T-helper 1 cell treated with Interleukin-12 subunit alpha and Interleukin-12 subunit beta and Interleukin-4 antibody, amounts not matched to agents 30 μg/mL and 1 μg/mL, for 36 hours (primary cell): ENCODE data around the gene FMN1.

ENCODE experiments used
- H3K27ac Mint-ChIP-seq: one replicate; pipeline ENCODE4 v1.8.0; 2021; ENCODE audit warnings: mild to moderate bottlenecking, mixed read lengths
- H3K27me3 Mint-ChIP-seq: one replicate; pipeline ENCODE4 v1.8.0; 2021; ENCODE audit warnings: low read depth, mixed read lengths
- H3K36me3 Mint-ChIP-seq: one replicate; pipeline ENCODE4 v1.8.0; 2021; ENCODE audit warnings: low read depth, mixed read lengths
- H3K4me1 Mint-ChIP-seq: one replicate; pipeline ENCODE4 v1.8.0; 2021; ENCODE audit warnings: low read depth, mixed read lengths
- H3K4me3 Mint-ChIP-seq: one replicate; pipeline ENCODE4 v1.8.0; 2021; ENCODE audit warnings: mild to moderate bottlenecking, moderate library complexity, mixed read lengths
- H3K9me3 Mint-ChIP-seq: one replicate; pipeline ENCODE4 v1.8.0; 2021; ENCODE audit warnings: mixed read lengths

The FMN1 gene

DNA sequence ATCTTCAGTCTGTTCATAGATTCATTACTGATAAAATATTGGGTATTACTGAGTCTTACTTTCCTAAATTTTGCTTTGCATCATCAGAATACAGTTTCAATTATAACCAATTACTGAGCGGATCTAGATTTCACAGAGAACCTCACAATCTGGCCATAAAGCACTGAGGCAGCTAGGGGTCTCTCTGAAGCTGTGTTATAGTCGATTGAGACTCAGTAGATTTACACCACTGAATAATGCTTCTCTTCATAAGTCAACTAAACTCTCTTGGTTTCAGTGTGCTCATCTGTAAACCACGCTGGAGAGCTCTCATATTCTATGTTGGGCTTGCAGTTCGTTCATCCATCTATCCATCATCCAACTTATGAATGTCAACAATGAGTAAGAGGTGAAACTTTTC lies 296.1 kb downstream of the FMN1 start:
- Mint-ChIP-seq H3K27ac (no peak overlapping the region), H3K27me3 (peaks cover 8% of the 10 kb centered on the region)

DNA sequence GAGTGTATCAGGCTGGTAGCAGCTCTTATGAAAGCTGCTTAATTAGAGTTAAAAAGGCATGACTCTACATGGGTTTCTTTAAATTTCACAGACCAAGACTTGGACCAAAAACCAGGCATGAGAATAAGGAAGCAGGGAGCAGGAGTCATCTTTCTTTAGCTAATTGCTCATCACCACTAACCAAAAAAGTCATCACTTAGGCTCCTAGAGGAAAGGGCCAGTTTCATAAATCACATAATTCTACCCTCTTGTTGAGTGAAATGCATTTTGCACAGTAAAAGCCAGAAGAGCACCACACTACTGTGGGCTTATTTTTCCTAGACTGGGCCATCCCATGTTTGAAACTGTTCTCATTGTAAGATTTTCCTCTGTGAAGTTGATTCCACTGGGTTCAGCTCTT lies 301.1 kb downstream of the FMN1 start:
- H3K27me3 Mint-ChIP-seq = peaks cover 5% of the 10 kb centered on the region
- no peak overlapping the region for H3K4me3 Mint-ChIP-seq
- H3K4me1 Mint-ChIP-seq = no peaks in the 10 kb centered on the region
- no peak overlapping the region for H3K27ac Mint-ChIP-seq
- no peaks in the 10 kb centered on the region for H3K36me3 Mint-ChIP-seq
- no peaks in the 10 kb centered on the region for H3K9me3 Mint-ChIP-seq

More for the DNA sequence above, 296.1 kb downstream of the FMN1 start:
- Mint-ChIP-seq H3K9me3 (no peaks in the 10 kb centered on the region), H3K4me3 (no peak overlapping the region), H3K36me3 (no peaks in the 10 kb centered on the region), H3K4me1 (no peaks in the 10 kb centered on the region)

DNA sequence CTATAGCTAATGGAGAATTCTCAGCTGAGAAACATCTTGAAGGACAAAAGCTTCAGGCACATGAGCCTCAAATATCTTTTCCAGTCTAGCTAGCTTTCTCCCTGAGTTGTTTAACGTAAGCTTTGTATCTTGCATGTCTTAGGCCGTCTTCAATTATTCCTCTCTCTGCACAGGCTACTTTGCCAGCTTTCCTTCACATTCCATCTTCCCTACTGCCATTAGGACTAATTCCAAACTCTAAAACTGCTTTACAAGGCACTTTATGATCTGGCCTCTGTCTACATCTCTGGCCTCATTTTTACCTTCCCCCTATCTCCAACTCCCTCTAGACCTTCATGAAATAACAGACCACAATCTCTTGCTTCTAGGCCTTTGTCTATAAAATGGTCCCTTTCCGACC lies 305.3 kb downstream of the FMN1 start:
- no peak overlapping the region for H3K27ac Mint-ChIP-seq
- peaks cover 5% of the 10 kb centered on the region for H3K27me3 Mint-ChIP-seq
- no peaks in the 10 kb centered on the region for H3K9me3 Mint-ChIP-seq
- no peak overlapping the region for H3K4me3 Mint-ChIP-seq
- H3K4me1 Mint-ChIP-seq = no peaks in the 10 kb centered on the region
- no peaks in the 10 kb centered on the region for H3K36me3 Mint-ChIP-seq

DNA sequence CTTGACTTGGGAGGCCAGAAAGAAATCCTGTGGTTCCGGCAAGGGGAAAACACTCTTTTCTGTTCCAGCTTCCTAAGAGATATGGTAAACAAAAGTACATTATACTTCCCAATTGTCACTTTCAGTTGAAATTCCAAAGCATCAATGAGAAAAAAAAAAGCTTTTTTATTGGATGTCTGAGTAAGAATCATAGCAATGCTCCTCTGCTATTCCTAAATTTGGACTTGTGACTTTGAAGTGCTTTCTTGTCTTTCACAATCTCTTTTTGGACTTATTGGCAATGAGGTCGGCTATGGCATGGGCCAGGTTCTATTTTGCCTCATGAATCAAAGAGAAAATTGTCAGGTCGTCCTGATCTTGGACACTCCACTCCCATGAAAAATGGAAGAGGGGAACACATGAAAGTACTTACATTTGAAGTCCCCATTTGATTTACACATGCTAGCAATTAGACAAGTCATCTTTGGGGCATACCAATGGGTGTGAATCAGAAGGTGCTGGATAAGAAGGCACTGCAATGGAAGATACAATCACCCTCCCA lies 306.2 kb downstream of the FMN1 start:
- Mint-ChIP-seq H3K9me3 (no peaks in the 10 kb centered on the region), H3K27ac (no peak overlapping the region), H3K4me1 (no peaks in the 10 kb centered on the region), H3K36me3 (no peaks in the 10 kb centered on the region), H3K4me3 (no peak overlapping the region), H3K27me3 (no peaks in the 10 kb centered on the region)

DNA sequence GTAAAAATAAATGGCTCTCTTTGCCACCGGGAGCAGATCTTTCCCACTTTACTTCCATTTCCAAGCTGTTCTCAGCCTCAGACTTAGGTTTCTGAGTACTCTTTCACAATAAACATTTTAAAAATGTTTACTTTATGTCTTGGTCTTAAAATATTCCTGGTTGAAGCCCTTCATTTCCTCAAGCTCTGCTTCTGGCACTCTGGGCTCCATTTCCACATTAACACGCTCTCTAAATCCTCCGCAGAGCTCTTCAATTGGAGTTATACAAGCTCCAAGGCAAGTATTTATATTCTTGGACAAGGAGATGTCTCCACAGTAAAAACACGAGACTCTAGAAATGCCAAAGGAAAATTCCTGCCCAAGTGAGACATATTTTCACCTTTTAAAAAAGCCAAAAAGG lies 307.4 kb downstream of the FMN1 start:
- Mint-ChIP-seq H3K9me3 (no peaks in the 10 kb centered on the region), H3K27ac (no peak overlapping the region), H3K27me3 (no peaks in the 10 kb centered on the region), H3K36me3 (no peaks in the 10 kb centered on the region), H3K4me3 (no peak overlapping the region), H3K4me1 (no peaks in the 10 kb centered on the region)

DNA sequence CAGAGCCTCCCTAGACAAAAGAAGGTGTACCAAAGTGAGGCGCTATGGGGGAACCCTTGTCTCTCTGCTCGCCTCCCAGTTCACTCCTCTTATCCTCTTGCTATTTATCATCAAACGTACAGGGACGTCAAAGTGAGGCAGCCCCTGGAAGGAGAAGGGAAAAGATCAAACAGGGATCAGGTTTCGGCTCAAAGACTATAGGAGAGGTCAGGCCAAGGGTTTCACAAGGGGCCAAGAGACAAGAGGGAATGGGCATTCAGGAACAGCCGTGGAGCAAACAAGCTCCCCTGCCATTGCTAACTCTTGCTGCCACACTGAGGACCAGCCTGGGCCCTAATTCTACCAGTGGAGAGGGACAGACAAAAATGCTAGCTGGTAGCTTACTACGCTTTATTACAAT lies 308.1 kb downstream of the FMN1 start:
- no peak overlapping the region for H3K27ac Mint-ChIP-seq
- H3K36me3 Mint-ChIP-seq = no peaks in the 10 kb centered on the region
- H3K27me3 Mint-ChIP-seq = no peaks in the 10 kb centered on the region
- no peaks in the 10 kb centered on the region for H3K9me3 Mint-ChIP-seq
- no peak overlapping the region for H3K4me3 Mint-ChIP-seq
- no peaks in the 10 kb centered on the region for H3K4me1 Mint-ChIP-seq

DNA sequence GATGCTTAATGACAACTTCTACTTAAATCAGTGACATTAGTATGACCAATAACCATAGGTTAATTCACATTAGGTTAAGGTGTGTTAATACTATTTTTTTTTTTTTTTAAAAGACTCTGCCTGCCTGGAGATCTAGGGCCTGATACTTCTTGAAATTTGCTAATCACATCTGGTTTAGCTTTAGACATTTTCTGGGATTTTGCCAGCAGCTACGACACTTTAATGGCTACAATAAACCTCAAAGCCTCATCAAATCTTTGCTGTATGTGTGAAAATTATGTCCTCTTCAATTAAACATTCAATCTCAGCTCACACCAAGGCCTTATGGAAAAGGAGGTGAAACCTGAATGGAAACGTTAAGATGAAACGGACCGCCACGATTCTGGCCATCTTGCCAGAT lies 308.8 kb downstream of the FMN1 start:
- Mint-ChIP-seq H3K36me3 (no peaks in the 10 kb centered on the region), H3K4me3 (no peak overlapping the region), H3K27ac (no peak overlapping the region), H3K4me1 (no peaks in the 10 kb centered on the region), H3K27me3 (no peaks in the 10 kb centered on the region), H3K9me3 (no peaks in the 10 kb centered on the region)

DNA sequence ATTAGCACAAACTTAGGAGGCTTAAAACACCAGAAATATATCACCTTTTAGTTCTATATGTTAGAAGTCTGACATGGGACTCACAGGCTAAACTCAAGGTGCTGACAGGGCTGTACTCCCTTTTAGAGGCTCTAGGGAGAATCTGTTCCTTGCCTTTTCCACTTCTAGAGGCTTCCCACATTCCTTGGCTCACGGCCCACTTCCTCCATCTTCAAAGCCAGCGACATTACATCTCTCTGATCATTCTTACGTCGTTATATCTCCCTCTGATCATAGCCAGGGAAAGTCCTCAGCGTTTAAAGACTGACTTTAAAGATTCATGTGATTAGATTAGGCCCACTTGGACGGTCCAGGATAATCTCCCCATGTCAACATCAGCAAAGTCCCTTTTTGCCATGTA lies 310.4 kb downstream of the FMN1 start:
- no peaks in the 10 kb centered on the region for H3K4me1 Mint-ChIP-seq
- no peak overlapping the region for H3K4me3 Mint-ChIP-seq
- peaks cover 2% of the 10 kb centered on the region for H3K27me3 Mint-ChIP-seq
- H3K27ac Mint-ChIP-seq = no peak overlapping the region
- H3K36me3 Mint-ChIP-seq = no peaks in the 10 kb centered on the region
- no peaks in the 10 kb centered on the region for H3K9me3 Mint-ChIP-seq

DNA sequence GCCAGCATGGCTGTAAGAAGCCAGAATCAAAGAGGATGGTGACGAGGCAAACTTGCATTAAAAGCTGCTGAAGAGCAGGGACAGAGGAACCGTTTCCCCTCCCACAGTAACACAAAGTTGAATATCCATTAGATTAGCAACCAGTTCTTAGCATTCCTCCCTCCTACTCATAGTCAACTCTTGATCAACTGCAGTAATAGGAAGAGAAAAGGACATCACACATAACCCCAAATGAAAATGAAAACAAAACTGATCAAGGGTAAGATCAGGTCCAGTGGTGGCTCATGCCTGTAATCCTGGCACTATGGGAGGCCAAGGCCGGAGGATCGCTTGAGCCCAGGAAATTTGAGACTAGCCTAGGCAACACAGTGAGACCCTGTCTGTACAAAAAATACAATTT lies 311.6 kb downstream of the FMN1 start:
- H3K4me3 Mint-ChIP-seq = no peak overlapping the region
- H3K9me3 Mint-ChIP-seq = no peaks in the 10 kb centered on the region
- peaks cover 2% of the 10 kb centered on the region for H3K27me3 Mint-ChIP-seq
- H3K36me3 Mint-ChIP-seq = no peaks in the 10 kb centered on the region
- no peaks in the 10 kb centered on the region for H3K4me1 Mint-ChIP-seq
- no peak overlapping the region for H3K27ac Mint-ChIP-seq

DNA sequence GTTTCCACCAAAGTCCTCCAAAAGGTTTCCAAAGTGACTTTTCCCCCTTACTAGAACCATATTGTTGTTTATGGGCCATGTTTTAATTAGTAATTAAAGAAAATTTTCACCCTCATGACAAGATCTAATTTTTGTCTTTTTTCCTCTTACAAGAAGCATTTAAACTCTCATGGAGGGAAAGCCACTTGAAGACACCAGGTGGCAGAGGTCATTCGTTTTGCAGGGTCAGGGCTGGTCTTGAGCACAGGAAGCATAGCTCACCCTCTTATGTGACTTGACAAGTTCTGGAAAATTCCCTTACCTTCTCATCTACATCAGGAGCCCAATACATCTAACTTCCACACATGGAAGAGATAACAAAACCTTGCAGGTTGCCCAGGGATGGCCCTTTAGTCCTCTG lies 313.0 kb downstream of the FMN1 start:
- Mint-ChIP-seq H3K27ac (no peak overlapping the region), H3K27me3 (peaks cover 2% of the 10 kb centered on the region), H3K4me3 (no peak overlapping the region), H3K9me3 (no peaks in the 10 kb centered on the region), H3K36me3 (no peaks in the 10 kb centered on the region), H3K4me1 (no peaks in the 10 kb centered on the region)

DNA sequence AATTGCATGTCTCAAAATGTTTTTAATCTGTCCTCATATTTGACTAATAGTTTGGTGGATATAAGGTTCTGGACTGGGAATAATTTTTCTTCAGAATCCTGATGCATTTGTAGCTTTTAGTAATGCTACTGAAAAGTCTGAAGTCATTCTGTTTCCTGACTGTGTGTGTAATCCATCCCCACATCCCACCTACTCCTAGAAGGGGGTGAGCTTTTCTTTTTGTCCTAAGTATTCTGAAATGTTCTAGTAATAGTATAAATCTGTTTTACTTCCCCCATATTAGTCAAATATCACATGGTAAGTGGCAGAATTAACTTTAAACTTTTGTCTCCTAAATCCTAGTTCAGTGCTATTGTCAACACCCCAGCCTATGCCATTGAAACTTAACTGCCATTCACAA lies 313.9 kb downstream of the FMN1 start:
- H3K27me3 Mint-ChIP-seq = peaks cover 2% of the 10 kb centered on the region
- H3K36me3 Mint-ChIP-seq = no peaks in the 10 kb centered on the region
- H3K27ac Mint-ChIP-seq = no peak overlapping the region
- no peak overlapping the region for H3K4me3 Mint-ChIP-seq
- H3K4me1 Mint-ChIP-seq = no peaks in the 10 kb centered on the region
- no peaks in the 10 kb centered on the region for H3K9me3 Mint-ChIP-seq

DNA sequence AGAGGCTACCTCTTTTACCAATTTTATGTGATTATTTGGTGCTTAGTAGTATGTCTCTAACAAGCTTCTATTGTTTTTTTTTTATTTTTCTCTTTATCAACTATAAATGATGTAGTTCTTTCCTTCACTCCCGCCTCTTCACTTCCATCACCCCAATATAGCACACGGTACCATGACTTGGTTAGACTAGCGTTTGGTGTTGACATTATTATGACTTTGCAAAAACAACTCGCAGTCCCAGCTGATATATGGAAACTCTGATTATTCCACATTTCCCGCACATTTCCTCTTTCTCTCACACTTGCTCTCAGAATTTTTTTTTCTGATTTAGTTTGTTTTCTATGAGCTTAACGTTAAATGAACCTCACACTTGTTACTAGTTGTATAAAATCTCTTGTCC lies 314.5 kb downstream of the FMN1 start:
- Mint-ChIP-seq H3K27me3 (peaks cover 2% of the 10 kb centered on the region), H3K4me1 (no peaks in the 10 kb centered on the region), H3K36me3 (no peaks in the 10 kb centered on the region), H3K9me3 (no peaks in the 10 kb centered on the region), H3K27ac (no peak overlapping the region), H3K4me3 (no peak overlapping the region)

DNA sequence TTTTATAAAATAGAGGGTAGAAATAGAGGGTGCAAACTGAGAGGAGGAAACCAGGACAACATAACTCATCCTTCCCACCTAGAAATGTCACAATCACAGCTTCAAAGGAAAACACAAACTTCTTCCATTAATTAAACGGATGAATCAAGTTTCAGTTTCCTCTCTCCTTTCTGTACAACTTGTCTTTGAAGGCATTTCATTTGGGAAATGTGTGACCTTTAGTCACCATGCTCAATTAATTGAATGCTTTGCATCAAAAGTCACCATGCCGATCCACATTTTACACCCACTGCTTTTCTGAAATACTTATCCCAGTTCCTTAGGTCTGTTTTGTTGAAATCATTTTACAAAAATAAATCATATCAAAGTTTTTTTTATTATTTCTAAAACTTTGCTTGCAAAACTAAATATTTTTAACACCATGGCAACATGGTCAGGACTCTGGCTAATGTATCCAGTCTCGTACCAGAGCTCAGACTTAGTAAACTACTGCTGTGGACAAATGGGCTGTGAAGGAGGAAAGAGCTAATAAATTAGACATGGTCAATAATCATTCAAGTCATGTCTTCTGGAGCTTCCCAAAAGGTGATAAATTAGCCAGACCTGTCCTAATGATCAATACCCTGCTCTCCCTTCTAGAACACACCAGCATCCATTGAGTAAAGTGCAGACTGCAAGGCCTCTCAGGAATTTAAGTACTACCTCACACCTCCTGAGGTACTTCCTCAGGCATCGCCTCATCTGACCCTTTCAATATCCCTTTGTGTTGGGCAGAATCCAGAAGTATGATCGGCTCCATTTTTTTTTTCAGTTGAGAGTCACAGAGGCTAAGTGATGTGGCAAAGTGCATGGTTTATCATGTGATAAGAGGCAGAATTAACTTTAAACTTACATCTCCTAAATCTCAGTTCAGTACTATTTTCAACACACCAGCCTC lies 315.4 kb downstream of the FMN1 start:
- no peak overlapping the region for H3K4me3 Mint-ChIP-seq
- no peaks in the 10 kb centered on the region for H3K4me1 Mint-ChIP-seq
- H3K36me3 Mint-ChIP-seq = no peaks in the 10 kb centered on the region
- H3K27ac Mint-ChIP-seq = no peak overlapping the region
- H3K9me3 Mint-ChIP-seq = no peaks in the 10 kb centered on the region
- H3K27me3 Mint-ChIP-seq = peaks cover 2% of the 10 kb centered on the region

DNA sequence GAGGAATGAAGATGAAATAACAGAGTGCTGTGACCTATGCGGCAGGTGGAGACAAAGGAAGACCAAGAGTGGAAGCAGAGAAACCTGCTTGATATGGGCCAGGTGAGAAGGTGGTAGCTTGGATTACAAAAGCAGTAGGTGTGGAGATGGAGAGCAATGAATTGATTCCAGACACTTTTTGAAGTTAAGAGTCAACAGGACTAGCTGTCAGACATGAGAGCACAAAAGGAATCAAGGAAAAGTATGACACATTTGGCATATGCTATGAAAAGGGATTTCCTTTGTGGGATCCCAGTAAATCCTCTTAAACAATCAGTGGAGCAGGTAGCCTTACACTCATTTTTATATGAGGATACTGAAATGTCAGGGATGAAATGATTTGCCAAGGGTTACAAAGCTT lies 316.2 kb downstream of the FMN1 start:
- H3K27ac Mint-ChIP-seq = no peak overlapping the region
- no peaks in the 10 kb centered on the region for H3K4me1 Mint-ChIP-seq
- H3K27me3 Mint-ChIP-seq = peaks cover 2% of the 10 kb centered on the region
- H3K9me3 Mint-ChIP-seq = no peaks in the 10 kb centered on the region
- H3K36me3 Mint-ChIP-seq = no peaks in the 10 kb centered on the region
- no peak overlapping the region for H3K4me3 Mint-ChIP-seq

DNA sequence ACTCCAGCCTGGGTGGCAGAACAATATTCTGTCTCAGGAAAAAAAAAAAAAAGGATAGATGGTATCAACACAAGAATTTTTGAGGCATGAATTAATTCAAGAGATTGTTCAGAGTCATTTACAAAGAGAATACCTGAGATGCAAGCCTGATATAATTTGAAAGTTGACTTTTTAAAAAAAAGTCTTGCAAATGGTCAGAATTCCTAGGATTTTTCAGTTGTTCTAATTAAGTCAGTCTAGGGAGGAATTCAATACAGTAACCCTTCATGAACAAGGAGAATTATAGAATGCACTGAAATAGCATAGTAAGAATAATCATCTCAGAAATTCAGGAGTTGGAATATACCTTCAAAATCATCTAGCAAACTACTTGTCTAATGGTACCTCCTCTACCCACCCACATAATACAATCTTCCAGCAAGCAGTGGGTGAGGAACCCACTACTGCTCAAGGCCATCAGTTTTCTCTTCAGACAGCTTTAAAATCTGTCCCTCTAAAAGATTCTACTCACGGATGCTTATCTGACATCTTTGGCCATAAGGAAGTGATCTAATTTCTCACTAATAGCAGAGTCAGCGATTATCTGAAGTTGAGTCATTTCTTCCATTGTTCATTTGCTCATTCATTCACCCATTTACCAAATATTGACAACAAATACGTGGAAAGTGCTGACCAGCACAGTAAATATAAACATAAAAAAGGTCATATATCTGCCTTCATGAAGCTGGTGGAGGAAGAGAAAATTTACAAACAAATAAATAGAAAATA lies 317.1 kb downstream of the FMN1 start:
- no peak overlapping the region for H3K4me3 Mint-ChIP-seq
- no peak overlapping the region for H3K27ac Mint-ChIP-seq
- no peaks in the 10 kb centered on the region for H3K4me1 Mint-ChIP-seq
- no peaks in the 10 kb centered on the region for H3K9me3 Mint-ChIP-seq
- H3K36me3 Mint-ChIP-seq = no peaks in the 10 kb centered on the region
- peaks cover 2% of the 10 kb centered on the region for H3K27me3 Mint-ChIP-seq
